Esophagus squamous epithelium (tissue), 5 donors: ENCODE measurements around the gene IQSEC3. TPM values are rescaled to one million over a fixed set of nuclear protein-coding genes. Genes with fewer than 3 reads are reported as not detected.

Experiments used
- DNase-seq: peaks from one replicate; lab custom pipeline; 2025; lab: John Stamatoyannopoulos, UW
- H3K27ac ChIP-seq, 4 donors: fragments of 200-600 bp; sonication (generic); one replicate each; pipeline ENCODE4 v1.5.1; 2016 to 2019; ENCODE audit warnings: mild to moderate bottlenecking in 1 of 4
- H3K27me3 ChIP-seq, 4 donors: fragments of 200-600 bp; sonication (generic); 1 replicate in 3 of 4; 2 replicates in 1 of 4; pipeline versions ENCODE4 v1.5.1 to v1.6.0; 2017 to 2021; ENCODE audit warnings: antibody characterized with exemption in 1 of 4
- H3K36me3 ChIP-seq, 3 donors: fragments of 200-600 bp; sonication (generic); one replicate each; pipeline ENCODE4 v1.5.1; 2016 to 2019
- H3K4me1 ChIP-seq, 3 donors: fragments of 200-600 bp; sonication (generic); one replicate each; pipeline ENCODE4 v1.5.1; 2017 to 2019
- H3K4me3 ChIP-seq, 4 donors: fragments of 200-600 bp; sonication (generic); 1 replicate in 3 of 4; 2 replicates in 1 of 4; pipeline ENCODE4 v1.5.1; 2016 to 2019; ENCODE audit warnings: mild to moderate bottlenecking in 2 of 4, moderate library complexity in 1 of 4
- H3K9me3 ChIP-seq, 3 donors: fragments of 200-600 bp; sonication (generic); one replicate each; pipeline ENCODE4 v1.5.1; 2016 to 2019
- CTCF ChIP-seq, 6 experiments: fragments of 450-650 bp in 4 of 6; fragments of 200-600 bp in 2 of 6; sonication (generic) in 2 of 6; IDR thresholded peaks; one replicate each; pipeline ENCODE4 v1.5.1; 2016 to 2019; ENCODE audit warnings: antibody characterized with exemption in 6 of 6, mild to moderate bottlenecking in 4 of 6, moderate library complexity in 4 of 6
- POLR2A ChIP-seq, 4 donors: fragments of 450-650 bp; IDR thresholded peaks; one replicate each; pipeline ENCODE4 v1.6.1; 2017; ENCODE audit warnings: antibody characterized with exemption in 4 of 4, mild to moderate bottlenecking in 4 of 4, moderate library complexity in 3 of 4
- WGBS, 2 donors: methylation state at CpG; one replicate each; pipeline ENCODE4 v1.1.5; 2018; 5-methylcytosine and 5-hydroxymethylcytosine counted together
- intact Hi-C: fragments of 100-400 bp; cut with DNase I; formaldehyde crosslinking; loops from one replicate; pipeline ENCODE4 v1.15.0; 2022
- total RNA-seq, 4 donors: library from RNA; depleted of rRNA; stranded (reverse); fragments of >200 nt; gene quantifications; one replicate each; pipeline ENCODE4 v1.1.0, GENCODE V29; 2016
- donor health status: DM: yes; HTN: yes; CAD: no.

The IQSEC3 gene
- total RNA-seq, 4 donors from 2014 or later: 0.04 to 0.95 (median 0.08) TPM; not detected in 1

GRCh38 chr12:143964-144649, 77.5 kb downstream of the IQSEC3 start:
- intact Hi-C loops: no loop called here
- peaks cover 15 to 38% (median 16%) of the 10 kb centered on the region in 3 donors for H3K4me1 ChIP-seq
- H3K27me3 ChIP-seq: peaks cover 0 to 39% (median under 1%) of the 10 kb centered on the region in 4 donors
- no peak overlapping the region for H3K4me3 ChIP-seq
- no peaks in the 10 kb centered on the region for H3K9me3 ChIP-seq
- H3K27ac ChIP-seq: peak overlapping the region; percentile 26 to 63 (median 43)
- H3K36me3 ChIP-seq: no peaks in the 10 kb centered on the region
- DNase-seq: no peak
- WGBS, 2 donors: 41 to 42% methylated on average over 14 to 18 of the region's 19 CpGs
- no peak for TF ChIP-seq POLR2A (IDR thresholded peaks at IDR 0.05)
- no peak for TF ChIP-seq CTCF (IDR thresholded peaks at IDR 0.05)

GRCh38 chr12:144650-145284, 78.2 kb downstream of the IQSEC3 start:
- intact Hi-C loops: no loop called here
- DNase-seq: no peak
- Histone ChIP-seq H3K4me3 (no peak overlapping the region), H3K27ac (peak overlapping the region; percentile 26 to 63 (median 43)), H3K27me3 (peaks cover 0 to 33% (median 0%) of the 10 kb centered on the region in 4 donors), H3K9me3 (no peaks in the 10 kb centered on the region), H3K4me1 (peaks cover 15 to 38% (median 16%) of the 10 kb centered on the region in 3 donors), H3K36me3 (no peaks in the 10 kb centered on the region)
- 50 to 51% methylated on average over 4 to 5 of the region's 5 CpGs for WGBS, 2 donors
- no peak for TF ChIP-seq CTCF (IDR thresholded peaks at IDR 0.05)
- no peak for TF ChIP-seq POLR2A (IDR thresholded peaks at IDR 0.05)

GRCh38 chr12:145369-145960, 78.9 kb downstream of the IQSEC3 start:
- H3K4me1 ChIP-seq: peaks cover 12 to 38% (median 16%) of the 10 kb centered on the region in 3 donors
- peak overlapping the region in 3 of 4 donors; percentile 26 to 63 (median 36) for H3K27ac ChIP-seq
- no peaks in the 10 kb centered on the region for H3K36me3 ChIP-seq
- H3K27me3 ChIP-seq: peaks cover 0 to 33% (median 0%) of the 10 kb centered on the region in 4 donors
- H3K9me3 ChIP-seq: no peaks in the 10 kb centered on the region
- H3K4me3 ChIP-seq: no peak overlapping the region
- WGBS, 2 donors: 39 to 57% methylated on average over 10 to 11 of the region's 14 CpGs
- no peak for DNase-seq
- intact Hi-C loops: no loop called here
- TF ChIP-seq CTCF (IDR thresholded peaks at IDR 0.05) (no peak), POLR2A (IDR thresholded peaks at IDR 0.05) (no peak)

- intact Hi-C loops: no loop called here
- no peak for TF ChIP-seq POLR2A (IDR thresholded peaks at IDR 0.05)
- no peak for DNase-seq
- Histone ChIP-seq H3K27ac (no peak overlapping the region), H3K4me3 (no peak overlapping the region), H3K27me3 (peaks cover 0 to 32% (median 0%) of the 10 kb centered on the region in 4 donors), H3K9me3 (no peaks in the 10 kb centered on the region), H3K36me3 (no peaks in the 10 kb centered on the region), H3K4me1 (peaks cover 12 to 38% (median 16%) of the 10 kb centered on the region in 3 donors)
- WGBS, 2 donors: 90 to 91% methylated on average over 4 to 7 of the region's 9 CpGs
Measured at GRCh38 chr12:147242-147641, 80.7 kb downstream of the IQSEC3 start.

GRCh38 chr12:148676-149416, 82.3 kb downstream of the IQSEC3 start:
- 44 to 49% methylated on average over 15 to 17 of the region's 18 CpGs for WGBS, 2 donors
- no peak for TF ChIP-seq POLR2A (IDR thresholded peaks at IDR 0.05)
- no peak overlapping the region for H3K27ac ChIP-seq

More at GRCh38 chr12:148676-149416, 82.3 kb downstream of the IQSEC3 start:
- intact Hi-C loops: no loop called here
- H3K27me3 ChIP-seq: peaks cover 0 to 35% (median 0%) of the 10 kb centered on the region in 4 donors
- no peak for DNase-seq
- H3K4me3 ChIP-seq: no peak overlapping the region
- peaks cover 10 to 29% (median 16%) of the 10 kb centered on the region in 3 donors for H3K4me1 ChIP-seq
- no peaks in the 10 kb centered on the region for H3K36me3 ChIP-seq
- H3K9me3 ChIP-seq: no peaks in the 10 kb centered on the region
